OCI-LY3 (cell line): ENCODE data around the gene HS2ST1.

Experiments
- EZH2phosphoT487 ChIP-seq: fragments of 200-600 bp; shearing (Covaris generic); IDR thresholded peaks from 2 replicates; pipeline ENCODE4 v1.6.1; 2018; ENCODE audit warnings: antibody characterized with exemption, mixed run types, low read depth
- TF ChIP-seq, protein P1 (sequence below): fragments of 200-600, 300-600 bp; sonication (generic); IDR thresholded peaks from 2 replicates; pipeline ENCODE4 v1.5.1; 2014; ENCODE audit warnings: antibody characterized with exemption, low read length, low read depth

DNA sequence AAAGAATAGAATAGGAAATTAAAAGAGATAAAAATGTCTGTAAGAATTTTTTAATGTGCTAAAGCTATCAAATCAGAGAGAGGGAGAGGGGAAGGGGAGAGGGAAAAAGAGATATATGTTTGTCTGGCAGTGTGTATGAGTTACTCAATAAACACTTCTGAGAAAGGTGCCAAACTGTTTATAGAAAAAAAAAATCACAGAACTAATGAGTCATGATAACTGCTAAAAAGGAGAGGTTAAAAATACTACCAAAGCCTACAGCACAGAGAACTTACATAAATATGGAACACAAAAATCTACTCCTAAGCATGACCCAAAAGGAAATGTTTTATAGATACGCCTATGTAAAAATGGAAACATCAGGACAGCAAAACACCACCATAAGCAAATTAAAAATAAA is 46.0 kb upstream of the HS2ST1 start:
- TF ChIP-seq, protein P1, sequence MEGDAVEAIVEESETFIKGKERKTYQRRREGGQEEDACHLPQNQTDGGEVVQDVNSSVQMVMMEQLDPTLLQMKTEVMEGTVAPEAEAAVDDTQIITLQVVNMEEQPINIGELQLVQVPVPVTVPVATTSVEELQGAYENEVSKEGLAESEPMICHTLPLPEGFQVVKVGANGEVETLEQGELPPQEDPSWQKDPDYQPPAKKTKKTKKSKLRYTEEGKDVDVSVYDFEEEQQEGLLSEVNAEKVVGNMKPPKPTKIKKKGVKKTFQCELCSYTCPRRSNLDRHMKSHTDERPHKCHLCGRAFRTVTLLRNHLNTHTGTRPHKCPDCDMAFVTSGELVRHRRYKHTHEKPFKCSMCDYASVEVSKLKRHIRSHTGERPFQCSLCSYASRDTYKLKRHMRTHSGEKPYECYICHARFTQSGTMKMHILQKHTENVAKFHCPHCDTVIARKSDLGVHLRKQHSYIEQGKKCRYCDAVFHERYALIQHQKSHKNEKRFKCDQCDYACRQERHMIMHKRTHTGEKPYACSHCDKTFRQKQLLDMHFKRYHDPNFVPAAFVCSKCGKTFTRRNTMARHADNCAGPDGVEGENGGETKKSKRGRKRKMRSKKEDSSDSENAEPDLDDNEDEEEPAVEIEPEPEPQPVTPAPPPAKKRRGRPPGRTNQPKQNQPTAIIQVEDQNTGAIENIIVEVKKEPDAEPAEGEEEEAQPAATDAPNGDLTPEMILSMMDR, result no peak
- no peak for TF ChIP-seq EZH2phosphoT487
